Right lobe of liver (tissue), 6 donors: Measurements from ENCODE around the gene MYLK4. TPM values are rescaled to one million over a fixed set of nuclear protein-coding genes. Genes with fewer than 3 reads are reported as not detected.
A peak's percentile ranks its signal among the peaks of the same experiment; 100 is the strongest.

Source experiments
- ATAC-seq, 4 donors: fragments of 200-7000 bp; cut with Tn5 transposase; one replicate each; pipeline ENCODE4 v1.9.1; 2020; ENCODE audit warnings: mild to moderate bottlenecking in 4 of 4, moderate library complexity in 4 of 4
- DNase-seq, 3 donors: peaks; one replicate each; pipeline ENCODE4 v3.0.0-alpha.2; 2020
- H3K27ac ChIP-seq, 3 donors: fragments of 200-600 bp; one replicate each; pipeline ENCODE4 v1.8.0; 2022
- H3K27me3 ChIP-seq, 2 donors: fragments of 200-600 bp; one replicate each; pipeline ENCODE4 v1.8.0; 2022
- H3K36me3 ChIP-seq, 4 donors: fragments of 200-600 bp; sonication (generic) in 1 of 4; one replicate each; pipeline versions ENCODE4 v1.5.1 to v1.8.0; 2017 to 2022; ENCODE audit warnings: control low read depth in 1 of 4
- H3K4me1 ChIP-seq, 4 donors: fragments of 200-600 bp; sonication (generic) in 1 of 4; one replicate each; pipeline versions ENCODE4 v1.5.1 to v1.8.0; 2017 to 2022; ENCODE audit warnings: control low read depth in 1 of 4
- H3K4me3 ChIP-seq, 3 donors: fragments of 200-600 bp; one replicate each; pipeline ENCODE4 v1.8.0; 2022
- H3K9me3 ChIP-seq, 4 donors: fragments of 200-600 bp; sonication (generic) in 1 of 4; one replicate each; pipeline versions ENCODE4 v1.5.1 to v1.8.0; 2017 to 2022; ENCODE audit warnings: control low read depth in 1 of 4
- POLR2A ChIP-seq: fragments of 450-650 bp; IDR thresholded peaks from one replicate; pipeline ENCODE4 v1.6.1; 2017; ENCODE audit warnings: antibody characterized with exemption, mild to moderate bottlenecking
- WGBS: methylation state at CpG from one replicate; pipeline ENCODE4 v1.1.6; 2018; ENCODE audit warnings: low coverage, low lambda C conversion rate; ENCODE audit not compliant: insufficient coverage; ENCODE audit errors: missing lambda C conversion rate; 5-methylcytosine and 5-hydroxymethylcytosine counted together
- intact Hi-C, 2 donors: fragments of 100-400 bp; cut with DNase I; formaldehyde crosslinking; loops; one replicate each; pipeline versions ENCODE4 v1.11.2 to v1.14.1; 2022
- total RNA-seq, 6 experiments: library from RNA; depleted of rRNA in 2 of 6; stranded (reverse); fragments of >200 nt in 2 of 6; fragmentation: NEBNext Ultra II Directional in 3 of 6; extraction: Animal tissue kit (Norgen Biotek cat#: 25700) in 3 of 6; gene quantifications; one replicate each; pipeline versions ENCODE4 v1.1.0 to v1.2.4, GENCODE V29; 2016 to 2023
- TF ChIP-seq, protein P1 (sequence below), 4 donors: fragments of 200-600 bp in 3 of 4; fragments of 450-650 bp in 1 of 4; IDR thresholded peaks; one replicate each; pipeline versions ENCODE4 v1.5.1 to v1.8.0; 2016 to 2022; ENCODE audit warnings: antibody characterized with exemption in 4 of 4, mild to moderate bottlenecking in 2 of 4
- donor health status: DM: no; HTN: yes; CAD: no.
- donor health status: DM: no; HTN: no; CAD: no.
- donor health status: DM: no; HTN: no; CAD: no.
- donor health status: DM: no; HTN: yes; CAD: no.
- donor health status: DM: no; HTN: yes; CAD: no.

MYLK4 gene
- total RNA-seq, 6 experiments from 2014 or later: 0.22 to 0.46 (median 0.27) TPM; not detected in 1

DNA sequence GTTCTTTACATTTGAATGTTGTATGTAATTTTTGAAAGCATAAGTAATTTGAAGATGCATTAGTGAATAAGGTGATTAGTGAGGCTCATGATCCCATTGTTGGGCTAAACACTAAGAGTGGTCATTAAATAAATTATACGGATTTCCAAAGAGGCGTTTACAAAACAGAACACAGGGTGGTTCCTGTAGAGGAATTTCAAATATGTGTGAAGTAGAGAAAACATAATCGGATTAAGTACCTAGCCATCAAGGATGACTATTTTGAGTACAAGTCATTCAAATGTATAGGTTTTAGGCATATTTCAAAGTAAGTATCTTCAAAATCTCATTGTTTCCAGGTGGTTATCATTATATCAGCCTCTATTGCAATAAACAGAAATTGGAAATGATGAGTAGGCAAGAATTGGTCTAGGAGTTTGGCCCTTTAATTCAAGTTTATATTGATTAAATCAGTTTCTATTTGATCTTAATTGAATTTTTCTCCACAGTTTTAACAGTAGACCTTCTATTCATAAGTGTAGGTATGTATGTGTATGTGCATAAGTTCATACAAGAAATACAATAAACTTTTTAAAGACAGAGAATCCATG is 94.8 kb downstream of the MYLK4 start:
- no peak for TF ChIP-seq POLR2A
- H3K4me3 ChIP-seq: no peak overlapping the region
- intact Hi-C loops: no loop called here
- WGBS: 55% methylated on average over 3 of the region's 3 CpGs
- ATAC-seq (no peak), DNase-seq (no peak)
- no peak overlapping the region for H3K27ac ChIP-seq
- H3K27me3 ChIP-seq: no peaks in the 10 kb centered on the region
- no peaks in the 10 kb centered on the region for H3K4me1 ChIP-seq
- no peaks in the 10 kb centered on the region for H3K36me3 ChIP-seq
- H3K9me3 ChIP-seq: no peaks in the 10 kb centered on the region

DNA sequence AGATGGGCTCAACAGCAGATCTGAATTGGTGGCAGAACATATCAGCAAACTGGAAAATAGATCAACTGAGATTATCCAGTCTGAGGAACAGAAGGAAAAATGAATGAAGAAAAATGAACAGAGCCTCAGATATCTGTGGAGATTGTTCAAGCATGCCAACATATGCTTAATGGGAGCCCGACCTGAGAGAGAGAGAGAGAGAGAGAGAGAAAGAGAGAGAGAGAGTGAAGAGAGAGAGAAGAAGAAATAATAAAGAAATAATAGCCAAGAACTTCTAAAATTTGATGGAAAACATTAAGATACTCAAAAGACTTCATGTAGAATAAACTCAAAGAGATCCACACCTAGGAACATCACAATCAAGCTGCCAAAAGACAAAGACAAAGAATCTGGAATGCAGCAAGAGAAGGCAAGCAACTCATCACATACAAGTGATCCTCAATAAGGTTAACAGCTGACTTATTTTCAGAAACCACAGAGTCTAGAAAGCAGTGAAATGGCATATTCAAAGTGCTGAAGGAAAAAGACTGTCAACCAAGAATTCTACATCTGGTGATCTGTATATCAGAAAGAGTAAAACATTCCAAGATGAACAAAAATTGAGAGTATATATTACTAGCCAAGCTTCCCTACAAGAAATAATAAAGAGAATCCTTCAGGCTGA is 97.2 kb downstream of the MYLK4 start:
- Histone ChIP-seq H3K9me3 (no peaks in the 10 kb centered on the region), H3K36me3 (no peaks in the 10 kb centered on the region), H3K4me1 (no peaks in the 10 kb centered on the region), H3K27ac (no peak overlapping the region), H3K4me3 (no peak overlapping the region), H3K27me3 (no peaks in the 10 kb centered on the region)
- intact Hi-C loops: no loop called here
- DNase-seq (no peak), ATAC-seq (no peak)
- 43% methylated on average over 1 of the region's 1 CpG for WGBS
- TF ChIP-seq, protein P1, sequence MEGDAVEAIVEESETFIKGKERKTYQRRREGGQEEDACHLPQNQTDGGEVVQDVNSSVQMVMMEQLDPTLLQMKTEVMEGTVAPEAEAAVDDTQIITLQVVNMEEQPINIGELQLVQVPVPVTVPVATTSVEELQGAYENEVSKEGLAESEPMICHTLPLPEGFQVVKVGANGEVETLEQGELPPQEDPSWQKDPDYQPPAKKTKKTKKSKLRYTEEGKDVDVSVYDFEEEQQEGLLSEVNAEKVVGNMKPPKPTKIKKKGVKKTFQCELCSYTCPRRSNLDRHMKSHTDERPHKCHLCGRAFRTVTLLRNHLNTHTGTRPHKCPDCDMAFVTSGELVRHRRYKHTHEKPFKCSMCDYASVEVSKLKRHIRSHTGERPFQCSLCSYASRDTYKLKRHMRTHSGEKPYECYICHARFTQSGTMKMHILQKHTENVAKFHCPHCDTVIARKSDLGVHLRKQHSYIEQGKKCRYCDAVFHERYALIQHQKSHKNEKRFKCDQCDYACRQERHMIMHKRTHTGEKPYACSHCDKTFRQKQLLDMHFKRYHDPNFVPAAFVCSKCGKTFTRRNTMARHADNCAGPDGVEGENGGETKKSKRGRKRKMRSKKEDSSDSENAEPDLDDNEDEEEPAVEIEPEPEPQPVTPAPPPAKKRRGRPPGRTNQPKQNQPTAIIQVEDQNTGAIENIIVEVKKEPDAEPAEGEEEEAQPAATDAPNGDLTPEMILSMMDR (IDR thresholded peaks at IDR 0.05): no peak
- no peak for TF ChIP-seq POLR2A

DNA sequence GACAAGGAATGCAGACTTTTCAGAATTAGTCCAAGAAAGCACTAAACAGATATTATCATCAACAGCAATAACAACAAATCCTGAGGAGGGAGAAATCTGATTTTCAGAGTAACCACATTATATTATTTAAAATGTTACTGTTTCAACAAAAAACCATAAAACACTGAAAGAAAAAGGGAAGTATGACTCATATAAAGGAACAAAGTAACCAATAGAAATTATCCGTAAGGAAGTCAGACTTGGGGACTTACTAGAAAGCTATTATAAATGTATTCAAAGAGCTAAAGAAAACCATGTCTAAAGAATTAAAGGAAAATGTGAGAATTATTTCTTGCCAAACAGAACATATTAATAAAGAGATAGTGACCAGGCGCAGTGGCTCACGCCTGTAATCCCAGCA is 98.1 kb downstream of the MYLK4 start:
- ATAC-seq (no peak), DNase-seq (no peak)
- WGBS: 34% methylated on average over 3 of the region's 3 CpGs
- Histone ChIP-seq H3K36me3 (no peaks in the 10 kb centered on the region), H3K27ac (no peak overlapping the region), H3K9me3 (no peaks in the 10 kb centered on the region), H3K4me1 (no peaks in the 10 kb centered on the region), H3K4me3 (no peak overlapping the region), H3K27me3 (no peaks in the 10 kb centered on the region)
- no peak for TF ChIP-seq POLR2A
- TF ChIP-seq, protein P1 (IDR thresholded peaks at IDR 0.05): no peak
- intact Hi-C loops: no loop called here

DNA sequence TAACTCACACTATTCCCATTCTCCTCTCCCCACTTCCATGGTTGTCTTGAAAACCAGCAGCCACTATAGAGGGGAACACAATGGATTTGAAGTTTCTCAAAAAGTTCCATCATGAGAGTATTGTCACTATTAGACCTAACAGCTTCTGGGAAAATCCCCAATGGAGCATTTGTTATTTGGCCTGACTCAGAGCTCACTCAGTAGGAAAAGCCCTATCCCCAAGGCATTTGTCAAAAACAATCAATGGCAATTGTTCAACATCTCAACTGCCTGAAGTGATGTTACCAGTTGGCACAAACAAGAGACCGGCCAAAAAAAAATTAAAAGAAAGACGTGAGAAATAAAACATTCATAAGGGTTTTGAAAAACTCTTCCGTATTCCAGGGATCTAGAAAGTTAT is 98.8 kb downstream of the MYLK4 start:
- Histone ChIP-seq H3K4me3 (no peak overlapping the region), H3K27ac (no peak overlapping the region), H3K9me3 (no peaks in the 10 kb centered on the region), H3K27me3 (no peaks in the 10 kb centered on the region), H3K36me3 (no peaks in the 10 kb centered on the region), H3K4me1 (no peaks in the 10 kb centered on the region)
- WGBS: 89% methylated on average over 3 of the region's 3 CpGs
- ATAC-seq (no peak), DNase-seq (no peak)
- no peak for TF ChIP-seq POLR2A
- TF ChIP-seq, protein P1 (IDR thresholded peaks at IDR 0.05): no peak
- intact Hi-C loops: no loop called here

DNA sequence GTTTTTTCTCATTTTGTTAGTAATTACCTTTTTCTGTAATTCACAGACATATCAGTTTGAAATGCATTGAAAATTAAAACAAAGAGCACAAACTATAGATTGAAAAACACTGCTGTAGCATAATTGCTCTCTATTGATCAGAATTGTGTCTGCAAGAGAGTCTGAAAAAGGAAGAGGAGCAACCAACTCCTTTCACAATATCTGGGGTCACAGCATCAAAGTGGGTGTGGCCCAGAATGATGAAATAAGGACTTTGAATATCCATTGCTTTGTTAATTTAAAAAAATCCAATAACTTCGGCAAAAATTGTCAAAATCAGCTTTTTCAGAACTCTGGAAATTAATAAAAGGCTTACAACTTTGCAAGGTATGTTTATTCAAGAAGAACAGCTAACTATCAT is 99.2 kb downstream of the MYLK4 start:
- no peak overlapping the region for H3K27ac ChIP-seq
- 13% methylated on average over 1 of the region's 1 CpG for WGBS
- intact Hi-C loops: no loop called here

More for the DNA sequence above, 99.2 kb downstream of the MYLK4 start:
- DNase-seq: no peak
- H3K9me3 ChIP-seq: no peaks in the 10 kb centered on the region
- H3K4me1 ChIP-seq: no peaks in the 10 kb centered on the region
- H3K4me3 ChIP-seq: no peak overlapping the region
- no peaks in the 10 kb centered on the region for H3K36me3 ChIP-seq
- ATAC-seq: peak in 2 of 4 donors; percentile 49 to 71
- no peaks in the 10 kb centered on the region for H3K27me3 ChIP-seq
- TF ChIP-seq, protein P1 (IDR thresholded peaks at IDR 0.05): no peak
- TF ChIP-seq POLR2A: no peak
